PC-3 (cell line): ENCODE measurements around the gene MARK3. TPM values are rescaled to one million over a fixed set of nuclear protein-coding genes. Genes with fewer than 3 reads are reported as not detected.
A peak's percentile ranks its signal among the peaks of the same experiment; 100 is the strongest.

Source experiments
- ATAC-seq: fragments of 200-7000 bp; cut with Tn5 transposase; 2 replicates; pipeline ENCODE4 v1.9.1; 2020; ENCODE audit warnings: mild to moderate bottlenecking, moderate library complexity
- BruUV-seq: library from RNA; stranded (reverse); fragments of 400-500 nt; replicated peaks from 2 replicates; lab custom pipeline; 2021; lab: Mats Ljungman, UMichigan
- CTCF ChIA-PET: fragments of 300-600 bp; sonication (Branson Sonifier 250); formaldehyde crosslinking; loops from one replicate; lab custom pipeline; 2022; ENCODE audit warnings: antibody characterized with exemption; lab: Charles Lee
- POLR2A ChIA-PET: fragments of 300-600 bp; sonication (Branson Sonifier 250); formaldehyde crosslinking; loops from one replicate; lab custom pipeline; 2022; ENCODE audit warnings: antibody characterized with exemption; ENCODE audit not compliant: unreplicated experiment; lab: Charles Lee
- DNase-seq: peaks from one replicate; pipeline ENCODE4 v3.0.0-alpha.2; 2015
- H2AFZ ChIP-seq: fragments of 300-600 bp; sonication (generic); 2 replicates; pipeline ENCODE4 v1.6.0; 2016; ENCODE audit warnings: antibody characterized with exemption, low read length
- H3F3A ChIP-seq: fragments of 300-600 bp; sonication (generic); one replicate; pipeline ENCODE4 v1.6.0; 2017; ENCODE audit warnings: antibody characterized with exemption, low read length, control low read depth, mild to moderate bottlenecking; ENCODE audit not compliant: unreplicated experiment
- H3K27ac ChIP-seq: fragments of 300-600 bp; sonication (generic); 2 replicates; pipeline ENCODE4 v1.5.1; 2016; ENCODE audit warnings: mild to moderate bottlenecking, low read length
- H3K27me3 ChIP-seq: fragments of 300-600 bp; sonication (generic); 2 replicates; pipeline ENCODE4 v1.6.1; 2016; ENCODE audit warnings: low read length, mixed read lengths
- H3K36me3 ChIP-seq: fragments of 300-600 bp; sonication (generic); 2 replicates; pipeline ENCODE4 v1.6.1; 2016; ENCODE audit warnings: low read depth, mixed run types, low read length, mixed read lengths
- H3K4me1 ChIP-seq: fragments of 300-600 bp; sonication (generic); 2 replicates; pipeline ENCODE4 v1.5.1; 2016; ENCODE audit warnings: low read length; ENCODE audit not compliant: insufficient read depth
- H3K4me2 ChIP-seq: fragments of 300-600 bp; sonication (generic); 2 replicates; pipeline ENCODE4 v1.6.0; 2016; ENCODE audit warnings: low read length
- H3K4me3 ChIP-seq: fragments of 300-600 bp; sonication (generic); 2 replicates; pipeline ENCODE4 v1.5.1; 2016; ENCODE audit warnings: mild to moderate bottlenecking, low read length, mixed read lengths
- H3K79me2 ChIP-seq: fragments of 300-600 bp; sonication (generic); 2 replicates; pipeline ENCODE4 v1.6.1; 2017; ENCODE audit warnings: low read length, mixed read lengths
- H3K9ac ChIP-seq: fragments of 300-600 bp; sonication (generic); 2 replicates; pipeline ENCODE4 v1.6.0; 2016; ENCODE audit warnings: mild to moderate bottlenecking, low read length
- H3K9me2 ChIP-seq: fragments of 300-600 bp; sonication (generic); replicated peaks from 2 replicates; pipeline ENCODE4 v1.6.1; 2016; ENCODE audit warnings: mixed run types, low read length, mixed read lengths
- H3K9me3 ChIP-seq: fragments of 300-600 bp; sonication (generic); 2 replicates; pipeline ENCODE4 v1.6.1; 2016; ENCODE audit warnings: low read length, mixed read lengths
- H4K20me1 ChIP-seq: fragments of 300-600 bp; sonication (generic); 2 replicates; pipeline ENCODE4 v1.6.1; 2016; ENCODE audit warnings: low read length, mixed read lengths
- CTCF ChIP-seq: fragments of 300-600 bp; sonication (generic); conservative IDR thresholded peaks from 2 replicates; pipeline ENCODE4 v1.5.1; 2017; ENCODE audit warnings: antibody characterized with exemption, low read depth, mild to moderate bottlenecking, low read length
- EZH2 ChIP-seq: fragments of 300-600 bp; sonication (generic); IDR thresholded peaks from one replicate; pipeline ENCODE4 v1.6.1; 2017; ENCODE audit warnings: antibody characterized with exemption, mild to moderate bottlenecking, low read length; ENCODE audit not compliant: unreplicated experiment
- EZH2phosphoT487 ChIP-seq: fragments of 300-600 bp; sonication (generic); IDR thresholded peaks from 2 replicates; pipeline ENCODE4 v1.6.1; 2018; ENCODE audit warnings: mild to moderate bottlenecking, antibody characterized with exemption, low read length, borderline replicate concordance
- intact Hi-C: fragments of 100-400 bp; cut with micrococcal nuclease; formaldehyde crosslinking; loops from 2 replicates; pipeline ENCODE4 v1.9.0; 2023
- total RNA-seq: library from RNA; depleted of rRNA; stranded (reverse); fragments of >200 nt; gene quantifications from 2 replicates; pipeline ENCODE4 v1.2.3, GENCODE V29; 2014

Gene MARK3
- total RNA-seq, 1 experiment from 2014 or later = 69.9 TPM

- ATAC-seq (no peak), DNase-seq (no peak)
- no peaks in the 10 kb centered on the region for H3K27me3 ChIP-seq
- TF ChIP-seq EZH2phosphoT487 = no peak
- TF ChIP-seq CTCF = no peak
- TF ChIP-seq EZH2 = no peak
- POLR2A ChIA-PET = no interaction called here
- no TSS peak for BruUV-seq
- H3K36me3 ChIP-seq = no peaks in the 10 kb centered on the region
- peaks cover 27% of the 10 kb centered on the region for H3K79me2 ChIP-seq
- no peak overlapping the region for H3K4me3 ChIP-seq
- H3K9me2 ChIP-seq = no peaks in the 10 kb centered on the region
- peaks cover 13% of the 10 kb centered on the region for H4K20me1 ChIP-seq
- intact Hi-C loops = no loop called here
- H3K27ac ChIP-seq = no peak overlapping the region
- H3K9ac ChIP-seq = no peak overlapping the region
- CTCF ChIA-PET = no interaction called here
- H3F3A ChIP-seq = no peaks in the 10 kb centered on the region
- peaks cover 5% of the 10 kb centered on the region; the same call in 1 of the 2 replicates for H3K4me1 ChIP-seq
- H3K4me2 ChIP-seq = no peak overlapping the region
- no peaks in the 10 kb centered on the region for H3K9me3 ChIP-seq
- H2AFZ ChIP-seq = no peak overlapping the region
Observed at GRCh38 chr14:103382376-103382775, 2.8 kb upstream of the MARK3 start.

- peak overlapping the region; percentile 92 for H2AFZ ChIP-seq
- no peaks in the 10 kb centered on the region for H3K9me3 ChIP-seq
- peaks cover 49% of the 10 kb centered on the region for H3K79me2 ChIP-seq
- H3K9me2 ChIP-seq = no peaks in the 10 kb centered on the region
- H3K4me3 ChIP-seq = peak overlapping the region; percentile 98
- ATAC-seq = peak; percentile 34
- peaks cover 28% of the 10 kb centered on the region for H4K20me1 ChIP-seq
- H3K9ac ChIP-seq = peak overlapping the region; percentile 97
- TSS peak; percentile 64 for BruUV-seq
- no peaks in the 10 kb centered on the region for H3K36me3 ChIP-seq
- POLR2A ChIA-PET = no interaction called here
- peak overlapping the region; percentile 91 for H3K4me2 ChIP-seq
- TF ChIP-seq EZH2phosphoT487 = no peak
- no peak for TF ChIP-seq EZH2
- no peak for TF ChIP-seq CTCF
- H3K27ac ChIP-seq = peak overlapping the region; percentile 10
- intact Hi-C loops = loop anchor here (1.0 kb wide), 1 partner anchor 12 kb away; no protein-coding TSS in a partner anchor
- DNase-seq = no peak
- no peaks in the 10 kb centered on the region for H3F3A ChIP-seq
- H3K27me3 ChIP-seq = no peaks in the 10 kb centered on the region
- peaks cover 18% of the 10 kb centered on the region for H3K4me1 ChIP-seq
- CTCF ChIA-PET = no interaction called here
Observed at GRCh38 chr14:103384450-103385151, 614 bp upstream of the MARK3 start.
